A549 (cell line): ENCODE measurements around the gene UBE2K. TPM values are rescaled to one million over a fixed set of nuclear protein-coding genes. Genes with fewer than 3 reads are reported as not detected.
"Not testable (repeated sequence)": the region's sequence is repeated elsewhere in the genome, so short reads cannot be mapped to it uniquely, and the experiment has no call there.

Source experiments
- ATAC-seq, 2 experiments: fragments of 200-7000 bp in 1 of 2; fragments of >200 bp in 1 of 2; cut with Nextera tagmentation in 1 of 2; cut with Tn5 transposase in 1 of 2; 3 replicates each; pipeline versions ENCODE4 v1.8.0 to v1.9.1; 2018 to 2020; ENCODE audit warnings: mild to moderate bottlenecking in 1 of 2, moderate library complexity in 1 of 2
- CTCF ChIA-PET: fragments of 300-600 bp; sonication (Branson Sonifier 250); formaldehyde crosslinking; extraction: SDS; loops from one replicate; lab custom pipeline; 2021; ENCODE audit warnings: antibody characterized with exemption, inconsistent platforms; lab: Yijun Ruan, JAX
- POLR2A ChIA-PET: fragments of 350-600 bp; formaldehyde crosslinking; extraction: SDS; loops from one replicate; lab custom pipeline; 2021; ENCODE audit warnings: antibody characterized with exemption, inconsistent platforms; lab: Yijun Ruan, JAX
- DNase-seq, 2 experiments: peaks; one replicate each; pipeline versions ENCODE4 v3.0.0 to v3.0.0-alpha.2; 2011 to 2016; ENCODE audit warnings: low read depth in 1 of 2, low spot score in 1 of 2
- FAIRE-seq: peaks from 2 replicates; lab custom pipeline; 2011; peaks lifted over from hg19 to GRCh38; lab: Jason Lieb, UNC
- H3K27ac ChIP-seq, 2 experiments: fragments of >200 bp; sonication (Bioruptor Twin); formaldehyde crosslinking; 3 replicates each; pipeline ENCODE4 v1.5.1; 2016 to 2017
- H3K4me1 ChIP-seq: fragments of >200 bp; sonication (Bioruptor Twin); formaldehyde crosslinking; 3 replicates; pipeline ENCODE4 v1.6.1; 2016
- H3K4me2 ChIP-seq: fragments of >200 bp; sonication (Bioruptor Twin); formaldehyde crosslinking; 3 replicates; pipeline ENCODE4 v1.6.1; 2016
- H3K4me3 ChIP-seq: fragments of >200 bp; sonication (Bioruptor Twin); formaldehyde crosslinking; 3 replicates; pipeline ENCODE4 v1.5.1; 2016
- H3K9me3 ChIP-seq: fragments of >200 bp; sonication (Bioruptor Twin); formaldehyde crosslinking; 3 replicates; pipeline ENCODE4 v1.6.1; 2016
- CBX8 ChIP-seq: fragments of 200-600 bp; sonication (generic); IDR thresholded peaks from 2 replicates; pipeline ENCODE4 v1.6.1; 2016
- CEBPB ChIP-seq, 2 experiments: fragments of >200 bp in 1 of 2; sonication (Bioruptor Twin) in 1 of 2; formaldehyde crosslinking in 1 of 2; IDR thresholded peaks; 2 replicates each; pipeline ENCODE4 v1.6.1; 2012 to 2016
- CHD2 ChIP-seq: fragments of 150-350 bp; IDR thresholded peaks from 2 replicates; pipeline ENCODE4 v1.6.1; 2014; ENCODE audit warnings: low read length; ENCODE audit not compliant: partially characterized antibody
- CHD4 ChIP-seq: fragments of 200-600 bp; sonication (generic); IDR thresholded peaks from 2 replicates; pipeline ENCODE4 v1.6.1; 2016; ENCODE audit warnings: antibody characterized with exemption, mild to moderate bottlenecking, borderline replicate concordance
- CTCF ChIP-seq: fragments of >200 bp; sonication (Bioruptor Twin); formaldehyde crosslinking; IDR thresholded peaks from 3 replicates; pipeline ENCODE4 v1.5.1; 2016
- ESRRA ChIP-seq: fragments of 150-350 bp; IDR thresholded peaks from 2 replicates; pipeline ENCODE4 v1.6.1; 2014; ENCODE audit warnings: mild to moderate bottlenecking, low read length, borderline replicate concordance
- GATA3 ChIP-seq: IDR thresholded peaks from 2 replicates; pipeline ENCODE4 v1.6.1; 2012; ENCODE audit warnings: borderline replicate concordance
- HOXB5 ChIP-seq: fragments of 250-450 bp; sonication (Bioruptor Pico); IDR thresholded peaks from 2 replicates; pipeline ENCODE4 v1.5.0; 2020; ENCODE audit warnings: mild to moderate bottlenecking, moderate library complexity
- JUNB ChIP-seq: fragments of >200 bp; sonication (Bioruptor Twin); formaldehyde crosslinking; IDR thresholded peaks from 2 replicates; pipeline ENCODE4 v1.6.1; 2016
- MAFK ChIP-seq: fragments of 450-650 bp; IDR thresholded peaks from 2 replicates; pipeline ENCODE4 v1.6.1; 2014; ENCODE audit not compliant: partially characterized antibody
- MAX ChIP-seq: IDR thresholded peaks from 2 replicates; pipeline ENCODE4 v1.6.1; 2012
- MYC ChIP-seq: IDR thresholded peaks from 2 replicates; pipeline ENCODE4 v1.6.1; 2012; ENCODE audit warnings: mild to moderate bottlenecking, inconsistent platforms, low read length, improper control_type of control experiment, borderline replicate concordance
- NFE2L2 ChIP-seq: fragments of 150-350 bp; conservative IDR thresholded peaks from 2 replicates; pipeline ENCODE4 v1.6.1; 2014; ENCODE audit warnings: low read length
- NR3C1 ChIP-seq: fragments of >200 bp; sonication (Bioruptor Twin); formaldehyde crosslinking; IDR thresholded peaks from 3 replicates; pipeline ENCODE4 v1.6.1; 2017
- PHF8 ChIP-seq: fragments of 200-600 bp; sonication (generic); IDR thresholded peaks from 2 replicates; pipeline ENCODE4 v1.6.1; 2016; ENCODE audit warnings: low read depth, mild to moderate bottlenecking, antibody characterized with exemption, moderate library complexity, borderline replicate concordance
- POLR2A ChIP-seq: IDR thresholded peaks from 2 replicates; pipeline ENCODE4 v1.6.1; 2012; ENCODE audit warnings: mild to moderate bottlenecking, low read length
- RAD21 ChIP-seq, 2 experiments: fragments of >200 bp in 1 of 2; sonication (Bioruptor Twin) in 1 of 2; formaldehyde crosslinking in 1 of 2; IDR thresholded peaks in 1 of 2; conservative IDR thresholded peaks in 1 of 2; 2 replicates in 1 of 2; 3 replicates in 1 of 2; pipeline ENCODE4 v1.6.1; 2012 to 2018; ENCODE audit warnings: inconsistent platforms in 1 of 2
- RNF2 ChIP-seq: fragments of 200-600 bp; sonication (generic); IDR thresholded peaks from 2 replicates; pipeline ENCODE4 v1.6.1; 2016; ENCODE audit warnings: low read depth, mild to moderate bottlenecking, antibody characterized with exemption, moderate library complexity, borderline replicate concordance
- ZFP36 ChIP-seq: fragments of 450-650 bp; IDR thresholded peaks from 2 replicates; pipeline ENCODE4 v1.6.1; 2014; ENCODE audit warnings: borderline replicate concordance; ENCODE audit not compliant: partially characterized antibody
- ZSCAN20 ChIP-seq: fragments of 250-450 bp; sonication (Bioruptor Pico); IDR thresholded peaks from 2 replicates; pipeline ENCODE4 v1.8.0; 2022; ENCODE audit warnings: mild to moderate bottlenecking, moderate library complexity
- WGBS: methylation state at CpG from one replicate; pipeline ENCODE4 v1.1.6; 2017; ENCODE audit errors: missing lambda C conversion rate; 5-methylcytosine and 5-hydroxymethylcytosine counted together
- polyA plus RNA-seq, 4 experiments: library from polyadenylated mRNA; depleted of rRNA in 3 of 4; stranded (reverse); fragments of >200 nt; fragmentation: RNase III in 1 of 4; extraction: RNeasy Plus Mini Kit Qiagen cat#74134 plus additional on column Dnase treatment in 1 of 4; gene quantifications; 2 replicates in 3 of 4; 3 replicates in 1 of 4; pipeline ENCODE4 v1.2.3, GENCODE V29; 2011 to 2017

The UBE2K gene
- polyA plus RNA-seq, 2 of the 4 experiments (the other 2 are of a cell fraction), result 103 to 130 TPM

GRCh38 chr4:39721788-39722187 is 23.9 kb downstream of the UBE2K start:
- TF ChIP-seq MYC, result no peak
- no peak for TF ChIP-seq ESRRA
- Histone ChIP-seq H3K27ac (no peak overlapping the region), H3K9me3 (no peaks in the 10 kb centered on the region), H3K4me2 (no peak overlapping the region), H3K4me3 (no peak overlapping the region), H3K4me1 (peaks cover 11% of the 10 kb centered on the region; the same call in 2 of the 3 replicates)
- DNase-seq (no peak), FAIRE-seq (no peak), ATAC-seq (no peak)
- ChIA-PET CTCF (interaction anchor here (0.5 to 1.0 kb wide), 2 partner anchors 11 to 63 kb away, joined by 3 to 4 read pairs; no protein-coding TSS in a partner anchor), POLR2A (no interaction called here)
- 79% methylated on average over 7 of the region's 7 CpGs for WGBS

- CTCF ChIA-PET, result interaction anchor here (1.1 kb wide), 1 partner anchor 9 kb away, joined by 3 read pairs; no protein-coding TSS in a partner anchor
- H3K27ac ChIP-seq, result no peak overlapping the region
- 76% methylated on average over 4 of the region's 4 CpGs for WGBS
These were observed 31.6 kb downstream of the UBE2K start for GRCh38 chr4:39729557-39729956.

GRCh38 chr4:39730072-39730471 is 32.1 kb downstream of the UBE2K start:
- H3K27ac ChIP-seq, result no peak overlapping the region
- POLR2A ChIA-PET, result no interaction called here
- TF ChIP-seq RNF2 (no peak), HOXB5 (CRISPR knock-in tag) (no peak), PHF8 (no peak), NFE2L2 (no peak), POLR2A (no peak), CHD4 (no peak), RAD21 (conservative IDR thresholded peaks at IDR 0.05 in 1 of 2, IDR thresholded peaks at IDR 0.05 in 1 of 2) (no peak), CBX8 (no peak), CHD2 (no peak), GATA3 (no peak)
- peaks cover 31% of the 10 kb centered on the region for H3K4me1 ChIP-seq
- CTCF ChIA-PET, result interaction anchor here (0.9 to 1.1 kb wide), 2 partner anchors 9 to 264 kb away, joined by 3 to 6 read pairs; no protein-coding TSS in a partner anchor
- WGBS, result 57% methylated on average over 3 of the region's 3 CpGs
- H3K4me2 ChIP-seq, result no peak overlapping the region
- ATAC-seq, result no peak
- no peak overlapping the region for H3K4me3 ChIP-seq
- peak in 1 of 2 experiments; percentile 4 for DNase-seq
- FAIRE-seq, result no peak
- no peaks in the 10 kb centered on the region for H3K9me3 ChIP-seq

More at GRCh38 chr4:39729557-39729956, 31.6 kb downstream of the UBE2K start:
- POLR2A ChIA-PET, result no interaction called here
- no peak for TF ChIP-seq MYC
- TF ChIP-seq NFE2L2, result no peak
- no peak for TF ChIP-seq MAX
- Histone ChIP-seq H3K4me3 (no peak overlapping the region), H3K4me1 (peaks cover 31% of the 10 kb centered on the region), H3K9me3 (no peaks in the 10 kb centered on the region), H3K4me2 (peak overlapping the region; percentile 7; the same call in 1 of the 3 replicates)
- FAIRE-seq, result no peak
- no peak for ATAC-seq
- DNase-seq, result no peak

GRCh38 chr4:39731908-39732307 is 34.0 kb downstream of the UBE2K start:
- no peaks in the 10 kb centered on the region for H3K9me3 ChIP-seq
- peaks cover 31% of the 10 kb centered on the region for H3K4me1 ChIP-seq
- DNase-seq, result no peak
- WGBS, result 89% methylated on average over 2 of the region's 2 CpGs
- H3K27ac ChIP-seq, result no peak overlapping the region
- TF ChIP-seq ZSCAN20, result no peak
- TF ChIP-seq MAFK, result peak; percentile 28
- FAIRE-seq, result no peak
- no peak overlapping the region for H3K4me3 ChIP-seq
- no peak overlapping the region for H3K4me2 ChIP-seq
- ATAC-seq, result no peak
- ChIA-PET CTCF (interaction anchor here (1.1 kb wide), 1 partner anchor 9 kb away, joined by 3 read pairs; no protein-coding TSS in a partner anchor), POLR2A (interaction anchor here (0.6 to 1.1 kb wide), 2 partner anchors 94 to 899 kb away, joined by 3 read pairs; no protein-coding TSS in a partner anchor)

GRCh38 chr4:39732728-39733127 is 34.8 kb downstream of the UBE2K start:
- H3K4me3 ChIP-seq, result no peak overlapping the region
- H3K9me3 ChIP-seq, result no peaks in the 10 kb centered on the region
- peak in 1 of 2 experiments; percentile 12 for DNase-seq
- ChIA-PET POLR2A (interaction anchor here (0.6 to 1.0 kb wide), 3 partner anchors 22 to 898 kb away, joined by 3 to 9 read pairs (median 7); no protein-coding TSS in a partner anchor), CTCF (interaction anchor here (1.1 kb wide), 1 partner anchor 10 kb away, joined by 3 read pairs; no protein-coding TSS in a partner anchor)
- WGBS, result 86% methylated on average over 3 of the region's 3 CpGs
- no peak for FAIRE-seq
- H3K4me2 ChIP-seq, result peak overlapping the region; percentile 13; the same call in 1 of the 3 replicates
- H3K4me1 ChIP-seq, result peaks cover 31% of the 10 kb centered on the region
- peak in 1 of 2 experiments; percentile 61; a peak in 2 of 6 replicates for ATAC-seq
- no peak for TF ChIP-seq NR3C1
- TF ChIP-seq JUNB, result no peak
- TF ChIP-seq CEBPB (IDR thresholded peaks at IDR 0.05), result no peak
- no peak for TF ChIP-seq CTCF
- TF ChIP-seq GATA3, result no peak
- TF ChIP-seq POLR2A, result no peak
- no peak for TF ChIP-seq RAD21 (conservative IDR thresholded peaks at IDR 0.05 in 1 of 2, IDR thresholded peaks at IDR 0.05 in 1 of 2)
- TF ChIP-seq ZFP36, result no peak
- H3K27ac ChIP-seq, result 0 out of 6 replicates have a peak overlapping the region, but pooled peaks of 1 of the 2 experiments have one; percentile 19

GRCh38 chr4:39739591-39739990 is 41.7 kb downstream of the UBE2K start:
- H3K27ac ChIP-seq, H3K4me1 ChIP-seq: not testable (repeated sequence)
- POLR2A ChIA-PET, result interaction anchor here (0.7 kb wide), 1 partner anchor 8 kb away, joined by 3 read pairs; no protein-coding TSS in a partner anchor

More at GRCh38 chr4:39739591-39739990, 41.7 kb downstream of the UBE2K start:
- DNase-seq, H3K4me2 ChIP-seq, FAIRE-seq, CTCF ChIA-PET, ATAC-seq, H3K4me3 ChIP-seq, H3K9me3 ChIP-seq: not testable (repeated sequence)
- WGBS, result 97% methylated on average over 10 of the region's 10 CpGs
